Nephron (organoid): Measurements from ENCODE around the gene PDE4D.

Experiments
- H3K27ac Mint-ChIP-seq, 3 experiments: 2 replicates each; pipeline ENCODE4 v1.8.0; 2020; ENCODE audit warnings: mixed read lengths in 3 of 3, mild to moderate bottlenecking in 2 of 3, moderate library complexity in 1 of 3
- H3K27me3 Mint-ChIP-seq: 2 replicates; pipeline ENCODE4 v1.8.0; 2021; ENCODE audit warnings: low read depth, mild to moderate bottlenecking, moderate library complexity, mixed read lengths
- H3K36me3 Mint-ChIP-seq: 2 replicates; pipeline ENCODE4 v1.8.0; 2020; ENCODE audit warnings: low read depth, mixed read lengths
- H3K4me1 Mint-ChIP-seq: 2 replicates; pipeline ENCODE4 v1.8.0; 2020; ENCODE audit warnings: mixed read lengths
- H3K4me3 Mint-ChIP-seq, 3 experiments: 2 replicates each; pipeline ENCODE4 v1.8.0; 2020; ENCODE audit warnings: mild to moderate bottlenecking in 3 of 3, mixed read lengths in 3 of 3, moderate library complexity in 2 of 3
- H3K9me3 Mint-ChIP-seq: 2 replicates; pipeline ENCODE4 v1.8.0; 2020; ENCODE audit warnings: mixed read lengths
- TF ChIP-seq, protein P1 (sequence below), 3 experiments: fragments of 200-600 bp; sonication (generic); IDR thresholded peaks; one replicate each; pipeline ENCODE4 v1.5.0; 2021; ENCODE audit warnings: antibody characterized with exemption in 3 of 3; ENCODE audit not compliant: unreplicated experiment in 3 of 3

The PDE4D gene

DNA sequence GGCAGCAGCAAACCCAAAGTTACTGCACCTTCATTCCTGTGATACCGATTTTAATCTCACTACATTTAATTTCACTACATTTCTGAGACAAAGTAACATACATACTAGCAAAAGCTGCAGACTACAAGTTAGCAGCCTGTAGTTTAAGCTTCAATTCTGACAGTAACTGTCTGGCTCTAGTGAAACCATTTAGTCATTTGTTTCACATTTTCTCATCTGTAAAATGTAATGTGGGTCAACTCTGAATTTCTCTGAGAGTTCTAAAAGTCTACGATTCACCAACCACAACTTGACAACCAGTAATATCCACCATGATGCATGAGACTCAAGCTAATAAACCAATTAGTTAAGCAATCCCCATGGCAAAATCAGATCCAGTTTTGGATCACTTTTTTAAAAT, 408.9 kb downstream of the PDE4D start:
- Mint-ChIP-seq H3K9me3 (no peaks in the 10 kb centered on the region), H3K27ac (peak overlapping the region; percentile 7 to 97 (median 81)), H3K36me3 (no peaks in the 10 kb centered on the region), H3K4me1 (peaks cover 56% of the 10 kb centered on the region), H3K4me3 (no peak overlapping the region), H3K27me3 (no peaks in the 10 kb centered on the region)
- TF ChIP-seq, protein P1, sequence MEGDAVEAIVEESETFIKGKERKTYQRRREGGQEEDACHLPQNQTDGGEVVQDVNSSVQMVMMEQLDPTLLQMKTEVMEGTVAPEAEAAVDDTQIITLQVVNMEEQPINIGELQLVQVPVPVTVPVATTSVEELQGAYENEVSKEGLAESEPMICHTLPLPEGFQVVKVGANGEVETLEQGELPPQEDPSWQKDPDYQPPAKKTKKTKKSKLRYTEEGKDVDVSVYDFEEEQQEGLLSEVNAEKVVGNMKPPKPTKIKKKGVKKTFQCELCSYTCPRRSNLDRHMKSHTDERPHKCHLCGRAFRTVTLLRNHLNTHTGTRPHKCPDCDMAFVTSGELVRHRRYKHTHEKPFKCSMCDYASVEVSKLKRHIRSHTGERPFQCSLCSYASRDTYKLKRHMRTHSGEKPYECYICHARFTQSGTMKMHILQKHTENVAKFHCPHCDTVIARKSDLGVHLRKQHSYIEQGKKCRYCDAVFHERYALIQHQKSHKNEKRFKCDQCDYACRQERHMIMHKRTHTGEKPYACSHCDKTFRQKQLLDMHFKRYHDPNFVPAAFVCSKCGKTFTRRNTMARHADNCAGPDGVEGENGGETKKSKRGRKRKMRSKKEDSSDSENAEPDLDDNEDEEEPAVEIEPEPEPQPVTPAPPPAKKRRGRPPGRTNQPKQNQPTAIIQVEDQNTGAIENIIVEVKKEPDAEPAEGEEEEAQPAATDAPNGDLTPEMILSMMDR (IDR thresholded peaks at IDR 0.05; ENCODE audit: unreplicated experiment in 3 of 3) = no peak

DNA sequence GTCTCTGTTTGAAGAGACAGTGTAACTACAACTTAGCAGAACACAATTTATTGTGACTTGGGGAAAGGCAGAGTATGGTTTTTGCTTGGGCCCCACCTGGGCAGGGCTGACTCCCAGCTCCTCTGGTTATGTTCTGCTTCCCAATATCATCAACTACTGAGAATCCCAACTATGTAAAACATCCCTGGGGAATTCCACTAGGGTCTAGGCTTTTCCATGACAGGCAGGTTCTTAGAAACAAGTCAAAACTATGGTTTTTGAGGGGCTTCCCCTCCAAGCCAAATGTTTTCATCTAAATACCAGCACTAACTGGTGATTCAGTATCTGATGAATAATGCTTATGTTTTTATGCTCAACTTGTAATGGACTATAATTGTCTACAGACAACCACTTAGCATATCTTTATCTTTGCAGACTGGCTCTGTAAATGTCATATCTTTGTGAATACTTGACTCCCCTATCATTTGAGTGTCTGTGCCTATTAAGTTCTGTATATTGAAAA, 409.5 kb downstream of the PDE4D start:
- H3K27me3 Mint-ChIP-seq = no peaks in the 10 kb centered on the region
- H3K9me3 Mint-ChIP-seq = no peaks in the 10 kb centered on the region
- peak overlapping the region; percentile 7 to 97 (median 81) for H3K27ac Mint-ChIP-seq
- H3K4me3 Mint-ChIP-seq = no peak overlapping the region
- H3K4me1 Mint-ChIP-seq = peaks cover 62% of the 10 kb centered on the region
- H3K36me3 Mint-ChIP-seq = no peaks in the 10 kb centered on the region
- TF ChIP-seq, protein P1 (IDR thresholded peaks at IDR 0.05; ENCODE audit: unreplicated experiment in 3 of 3) = no peak

DNA sequence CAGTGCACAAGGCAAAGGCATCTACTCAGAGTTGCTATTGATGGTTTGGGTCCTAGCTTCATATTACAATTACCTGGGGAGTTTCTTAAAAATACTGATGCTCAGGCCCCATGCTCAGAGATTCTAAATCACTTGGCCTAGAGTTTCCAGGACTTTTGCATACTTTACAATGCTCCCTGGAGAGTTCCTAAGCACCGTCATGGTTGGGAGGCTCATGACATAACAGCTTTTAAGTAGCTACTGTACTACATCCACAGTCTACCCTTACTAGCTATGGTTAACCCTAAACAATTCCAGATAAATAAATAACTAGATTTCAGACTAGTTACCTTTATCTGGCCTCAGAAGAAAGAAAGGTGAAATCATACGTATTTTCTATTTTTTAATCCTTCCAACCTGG, 414.4 kb downstream of the PDE4D start:
- no peaks in the 10 kb centered on the region for H3K27me3 Mint-ChIP-seq
- H3K36me3 Mint-ChIP-seq = no peaks in the 10 kb centered on the region
- peak overlapping the region; percentile 14 to 54 (median 44) for H3K27ac Mint-ChIP-seq
- H3K4me3 Mint-ChIP-seq = no peak overlapping the region
- H3K9me3 Mint-ChIP-seq = no peaks in the 10 kb centered on the region
- TF ChIP-seq, protein P1 (IDR thresholded peaks at IDR 0.05; ENCODE audit: unreplicated experiment in 3 of 3) = no peak
- H3K4me1 Mint-ChIP-seq = peaks cover 20% of the 10 kb centered on the region

DNA sequence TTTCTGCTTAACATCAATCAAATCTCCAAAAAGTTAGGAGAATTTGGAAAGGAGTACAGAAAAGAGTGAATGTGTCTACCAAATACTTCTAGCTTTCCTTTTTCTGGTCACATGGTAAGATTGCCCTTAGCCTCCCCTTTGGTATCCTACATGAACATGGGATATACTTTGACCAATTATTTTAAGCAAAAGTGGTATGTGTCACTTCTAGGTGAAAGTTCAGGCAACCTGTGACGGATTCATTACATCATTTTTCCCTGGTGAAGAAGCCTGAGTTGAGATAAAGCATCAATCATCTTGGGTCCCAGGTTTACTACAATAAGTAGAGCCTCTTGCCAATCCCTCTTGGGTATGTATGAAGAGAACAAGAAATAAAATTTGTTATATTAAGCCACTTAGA, 419.2 kb downstream of the PDE4D start:
- Mint-ChIP-seq H3K27me3 (no peaks in the 10 kb centered on the region), H3K4me3 (no peak overlapping the region), H3K36me3 (no peaks in the 10 kb centered on the region), H3K4me1 (peaks cover 7% of the 10 kb centered on the region), H3K9me3 (no peaks in the 10 kb centered on the region), H3K27ac (no peak overlapping the region)
- TF ChIP-seq, protein P1 (IDR thresholded peaks at IDR 0.05; ENCODE audit: unreplicated experiment in 3 of 3) = no peak

DNA sequence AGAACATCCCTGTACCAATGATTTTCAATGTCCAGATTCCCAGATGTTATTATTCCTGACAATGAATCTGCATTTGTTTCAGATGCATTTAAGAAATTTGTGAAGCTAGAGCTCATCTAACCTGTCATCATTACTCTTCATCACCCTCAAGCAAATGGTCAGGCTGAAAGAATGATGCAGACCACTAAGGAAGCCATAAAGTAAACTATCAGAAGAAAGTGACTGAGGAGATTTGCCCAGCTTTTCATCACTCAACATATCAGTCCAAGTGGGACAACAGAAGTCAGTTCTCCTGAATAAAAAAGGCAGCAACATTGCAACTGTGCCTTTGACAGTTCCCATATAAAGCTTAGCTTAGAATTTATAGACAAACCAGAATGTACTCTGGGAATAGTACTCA, 419.9 kb downstream of the PDE4D start:
- no peak overlapping the region for H3K27ac Mint-ChIP-seq
- TF ChIP-seq, protein P1 (IDR thresholded peaks at IDR 0.05; ENCODE audit: unreplicated experiment in 3 of 3) = no peak
- H3K36me3 Mint-ChIP-seq = no peaks in the 10 kb centered on the region
- H3K4me3 Mint-ChIP-seq = no peak overlapping the region
- H3K4me1 Mint-ChIP-seq = no peaks in the 10 kb centered on the region
- no peaks in the 10 kb centered on the region for H3K27me3 Mint-ChIP-seq
- H3K9me3 Mint-ChIP-seq = no peaks in the 10 kb centered on the region

DNA sequence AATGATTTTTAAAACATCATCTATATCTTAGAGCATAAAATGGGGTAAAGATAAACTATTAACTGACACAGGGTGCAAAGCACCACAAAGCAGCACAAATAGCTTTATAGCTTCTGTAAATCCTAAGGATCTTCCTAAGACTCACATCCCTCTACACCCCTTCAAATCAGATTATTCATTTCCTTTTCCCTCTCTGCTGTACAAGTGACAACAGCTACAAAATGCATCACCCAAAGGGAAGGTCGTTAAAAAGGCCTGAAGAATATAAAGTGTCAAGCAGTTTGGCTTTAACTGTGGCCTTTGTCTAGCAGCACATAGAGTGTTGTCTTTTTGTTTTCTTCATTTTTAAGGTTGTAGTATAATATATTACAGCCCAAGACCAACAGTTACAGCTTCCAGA, 422.1 kb downstream of the PDE4D start:
- Mint-ChIP-seq H3K9me3 (no peaks in the 10 kb centered on the region), H3K4me1 (peaks cover 9% of the 10 kb centered on the region), H3K27ac (peak overlapping the region in 1 of 3 experiments; percentile 15), H3K27me3 (no peaks in the 10 kb centered on the region), H3K36me3 (no peaks in the 10 kb centered on the region), H3K4me3 (no peak overlapping the region)
- TF ChIP-seq, protein P1 (IDR thresholded peaks at IDR 0.05; ENCODE audit: unreplicated experiment in 3 of 3) = no peak
